NCI-H446 (cell line): ENCODE data around the gene CCDC74A.
A peak's percentile ranks its signal among the peaks of the same experiment; 100 is the strongest.
"Not testable (repeated sequence)": the region's sequence is repeated elsewhere in the genome, so short reads cannot be mapped to it uniquely, and the experiment has no call there.

Experiments
- DNase-seq, 2 experiments: peaks; one replicate each; lab custom pipeline; 2025; lab: John Stamatoyannopoulos, UW

CCDC74A gene

GRCh38 chr2:131503587-131503986 is 24.1 kb upstream of the CCDC74A start:
- not testable (repeated sequence) for DNase-seq

DNA sequence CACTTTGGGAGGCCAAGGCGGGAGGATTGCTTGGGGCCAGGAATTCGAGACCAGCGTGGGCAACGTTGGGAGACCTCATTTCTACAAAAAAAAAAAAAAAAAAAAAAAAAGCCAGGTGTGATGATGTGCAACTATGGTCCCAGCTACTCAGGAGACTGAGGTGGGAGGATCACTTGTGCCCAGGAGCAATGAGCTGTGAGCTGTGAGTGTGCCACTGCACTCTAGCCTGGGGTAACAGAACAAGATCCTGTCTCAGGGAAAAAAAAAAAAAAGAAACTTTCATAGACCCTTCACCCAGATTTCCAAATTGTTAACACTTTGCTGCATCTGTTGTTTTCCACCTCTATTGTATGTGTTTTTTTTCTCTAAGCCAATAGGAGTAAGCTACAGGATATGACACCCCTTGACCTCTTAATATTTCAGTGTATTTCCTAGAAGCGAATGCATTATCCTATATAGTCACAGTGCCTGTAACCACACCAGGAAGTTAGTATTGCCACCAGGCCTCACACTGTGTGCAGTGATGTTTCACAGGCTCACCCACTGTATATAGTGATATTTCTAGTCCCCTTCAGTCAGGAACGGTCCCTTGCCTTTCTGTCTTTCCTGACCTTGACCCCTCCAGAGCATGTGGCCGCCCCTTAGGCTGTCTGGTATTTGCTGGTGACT is 23.5 kb upstream of the CCDC74A start:
- not testable (repeated sequence) for DNase-seq

DNA sequence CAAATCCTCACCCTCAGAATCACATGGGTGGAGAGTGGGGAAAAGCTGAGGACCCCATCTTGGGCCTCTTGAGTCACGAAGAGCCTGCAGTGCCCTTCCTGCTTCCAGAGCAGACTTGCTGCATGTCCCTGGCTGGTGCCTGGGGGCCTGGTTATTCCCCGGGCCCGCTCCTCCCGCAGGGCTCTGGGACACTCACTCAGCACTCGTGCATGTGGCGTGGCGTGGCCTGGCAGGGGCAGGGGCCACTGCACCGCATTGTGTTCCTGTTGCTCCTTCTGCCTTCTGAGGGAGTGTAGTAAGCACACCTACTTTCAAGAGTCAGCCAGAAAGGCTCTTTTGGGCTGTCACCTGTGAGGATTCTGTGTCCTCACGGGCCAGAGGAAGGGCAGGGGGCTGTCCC is 18.1 kb upstream of the CCDC74A start:
- DNase-seq = no peak

- not testable (repeated sequence) for DNase-seq
Observed at GRCh38 chr2:131511291-131511968, 16.3 kb upstream of the CCDC74A start.

- not testable (repeated sequence) for DNase-seq
Observed at GRCh38 chr2:131511969-131512870, 15.5 kb upstream of the CCDC74A start.

DNA sequence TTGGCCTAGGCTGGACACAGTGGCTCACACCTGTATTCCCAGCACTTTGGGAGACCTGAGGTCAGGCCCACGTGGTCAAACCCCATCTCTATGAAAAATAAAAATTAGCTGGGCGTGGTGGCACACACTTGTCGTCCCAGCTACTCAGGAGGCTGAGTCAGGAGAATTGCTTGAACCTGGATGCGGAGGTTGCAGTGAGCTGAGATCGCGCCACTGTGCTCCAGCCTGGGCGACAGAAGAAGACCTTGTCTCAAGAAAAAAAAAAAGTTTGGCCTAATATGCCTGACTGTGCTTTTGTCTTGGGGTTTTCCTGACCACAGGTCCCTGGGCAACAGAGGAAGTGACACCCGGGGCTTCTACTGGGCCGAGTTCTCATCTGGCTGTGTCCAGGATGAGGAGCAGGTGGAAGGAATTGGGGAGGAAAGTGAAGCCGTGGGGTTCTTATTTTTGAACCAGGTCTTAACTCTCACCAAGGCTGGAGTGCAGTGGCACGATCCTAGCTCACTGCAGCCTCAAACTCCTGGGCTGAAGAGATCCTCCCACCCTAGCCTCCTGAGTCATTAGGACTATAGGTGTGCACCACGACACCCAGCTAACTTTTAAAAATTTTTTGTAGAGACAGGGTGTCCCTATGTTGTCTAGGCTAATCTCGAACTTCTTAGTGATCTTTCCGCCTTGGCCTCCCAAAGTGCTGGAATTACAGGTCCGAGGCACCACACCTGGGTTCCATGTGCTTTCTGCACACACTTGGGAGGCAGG is 13.1 kb upstream of the CCDC74A start:
- DNase-seq = not testable (repeated sequence)

GRCh38 chr2:131515235-131515634 is 12.5 kb upstream of the CCDC74A start:
- not testable (repeated sequence) for DNase-seq

GRCh38 chr2:131516011-131516410 is 11.7 kb upstream of the CCDC74A start:
- no peak for DNase-seq

GRCh38 chr2:131516621-131517020 is 11.1 kb upstream of the CCDC74A start:
- DNase-seq = peak in 1 of 2 experiments; percentile 9

DNA sequence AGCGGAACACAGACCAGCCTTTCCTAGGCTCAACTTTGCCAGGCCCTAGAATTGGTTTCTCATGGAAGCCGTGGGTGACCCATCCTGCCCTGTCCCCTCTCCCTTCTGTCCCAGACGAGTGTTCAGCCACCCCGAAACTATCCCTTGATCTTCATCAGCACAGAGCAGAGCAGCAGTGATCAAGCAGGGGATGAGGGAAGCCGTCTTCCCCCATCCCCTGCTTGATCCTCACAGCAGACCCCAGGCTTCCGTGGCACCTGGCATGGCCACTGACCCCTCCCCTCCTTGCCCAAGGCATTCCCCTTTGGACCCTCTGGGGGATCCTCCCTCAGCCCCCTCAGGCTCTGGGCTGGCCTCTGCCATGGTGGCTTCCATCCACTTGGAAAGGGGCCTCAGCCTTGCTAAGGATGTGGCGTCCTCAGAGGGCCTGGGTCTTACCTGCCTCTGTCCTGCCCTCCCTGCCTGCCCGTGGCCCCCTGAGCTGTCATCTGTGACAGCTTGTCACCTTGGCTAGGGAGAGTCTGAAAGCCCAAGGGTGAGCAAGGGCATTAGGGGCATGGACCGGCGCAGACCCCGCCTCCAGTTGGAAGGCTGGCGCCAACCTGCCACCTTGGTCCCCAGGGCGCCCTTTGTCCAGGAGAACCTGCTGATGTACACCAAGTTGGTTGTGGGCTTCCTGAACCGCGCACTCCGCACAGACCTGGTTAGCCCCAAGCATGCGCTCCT is 10.4 kb upstream of the CCDC74A start:
- DNase-seq = no peak

DNA sequence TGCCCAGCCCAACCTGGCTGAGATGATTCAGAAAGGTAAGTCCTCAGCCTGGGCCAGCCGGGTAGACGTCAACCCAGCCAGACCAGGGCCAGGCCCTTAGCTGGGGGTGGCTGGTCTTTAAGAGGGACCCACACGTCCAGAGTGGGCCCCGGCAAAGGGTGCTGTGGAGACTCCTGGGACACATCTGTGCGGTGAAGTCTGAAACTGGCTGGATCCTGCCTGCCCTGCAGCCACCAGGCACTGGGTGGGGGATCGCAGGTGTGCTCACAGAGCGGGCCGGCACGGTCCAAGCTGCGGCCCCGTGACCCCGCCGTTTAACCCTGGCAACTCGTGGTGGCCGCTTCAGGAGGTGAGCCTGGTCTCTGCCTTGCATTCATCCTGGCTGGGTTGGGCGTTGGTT is 9.8 kb upstream of the CCDC74A start:
- not testable (repeated sequence) for DNase-seq

DNA sequence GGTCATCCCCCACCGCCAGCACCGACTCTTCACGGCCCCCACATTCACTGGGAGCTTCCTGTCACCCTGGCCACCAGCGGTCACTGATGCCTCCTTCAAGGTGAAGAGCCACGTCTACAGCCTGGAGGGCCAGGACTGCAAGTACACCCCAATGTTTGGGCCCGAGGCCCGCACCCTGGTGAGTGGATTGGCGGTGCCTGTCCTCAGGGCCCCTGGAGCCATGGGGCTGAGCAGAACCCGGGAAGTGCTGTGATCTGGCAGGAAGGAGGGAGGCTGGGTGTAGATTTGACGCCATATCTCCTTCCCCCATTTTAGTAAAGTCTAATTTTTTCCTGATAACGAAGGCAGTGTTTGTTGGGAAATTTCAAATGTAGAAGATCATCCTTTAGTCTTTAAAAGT is 9.2 kb upstream of the CCDC74A start:
- not testable (repeated sequence) for DNase-seq

GRCh38 chr2:131519466-131519865 is 8.2 kb upstream of the CCDC74A start:
- no peak for DNase-seq

GRCh38 chr2:131519871-131520470 is 7.7 kb upstream of the CCDC74A start:
- DNase-seq = not testable (repeated sequence)

GRCh38 chr2:131520526-131520925 is 7.2 kb upstream of the CCDC74A start:
- no peak for DNase-seq

- not testable (repeated sequence) for DNase-seq
Observed at GRCh38 chr2:131521524-131521923, 6.2 kb upstream of the CCDC74A start.

- DNase-seq = no peak
Observed at GRCh38 chr2:131521961-131522781, 5.5 kb upstream of the CCDC74A start.

- not testable (repeated sequence) for DNase-seq
Observed at GRCh38 chr2:131525256-131525655, 2.4 kb upstream of the CCDC74A start.

- DNase-seq = not testable (repeated sequence)
Observed at GRCh38 chr2:131528981-131529863, 1.5 kb downstream of the CCDC74A start.
